Breast epithelium (tissue), 3 donors: ENCODE results near the gene MEDAG.

Experiments used
- CTCF ChIP-seq, 3 donors: fragments of 450-650 bp; IDR thresholded peaks; one replicate each; pipeline ENCODE4 v1.5.1; 2016 to 2017; ENCODE audit warnings: antibody characterized with exemption in 3 of 3, mild to moderate bottlenecking in 3 of 3, moderate library complexity in 3 of 3
- POLR2A ChIP-seq: fragments of 450-650 bp; IDR thresholded peaks from one replicate; pipeline ENCODE4 v1.6.1; 2016; ENCODE audit warnings: antibody characterized with exemption, mild to moderate bottlenecking, moderate library complexity
- POLR2AphosphoS5 ChIP-seq, 3 donors: sonication (generic); formaldehyde crosslinking; IDR thresholded peaks; one replicate each; pipeline ENCODE4 v1.6.1; 2017; ENCODE audit warnings: antibody characterized with exemption in 3 of 3

DNA sequence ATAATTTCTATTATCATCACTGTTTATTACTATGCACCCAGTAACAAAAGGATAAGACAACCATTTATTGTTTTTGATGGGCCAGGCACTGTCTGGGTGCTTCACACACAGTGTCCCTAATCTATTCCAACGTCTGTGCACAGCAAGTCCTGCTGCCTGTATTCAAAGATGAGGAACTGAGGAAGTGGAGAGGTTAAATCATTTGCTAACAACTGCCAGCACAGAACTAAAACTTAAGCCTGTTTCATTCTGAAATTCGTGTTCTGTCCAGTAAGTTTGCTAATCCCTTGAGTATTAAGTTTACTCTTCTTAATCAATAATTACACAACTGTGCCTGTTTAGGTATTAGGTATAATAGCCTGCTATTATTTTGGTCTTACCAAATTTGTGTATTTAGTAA is 68.3 kb downstream of the MEDAG start:
- TF ChIP-seq CTCF (IDR thresholded peaks at IDR 0.05) = no peak
- TF ChIP-seq POLR2A = no peak
- TF ChIP-seq POLR2AphosphoS5 (IDR thresholded peaks at IDR 0.05) = no peak
